Measurements from ENCODE around the gene ASTN1.

GRCh38 chr1:177012342-177012925 lies 152.1 kb downstream of the ASTN1 start:
- no peak for TF ChIP-seq POLR2A (IDR thresholded peaks at IDR 0.05)
- TF ChIP-seq CTCF (IDR thresholded peaks at IDR 0.05) = no peak

All from heart left ventricle (tissue), 13 donors.